ENCODE measurements around the gene OCIAD1.
"Not testable (repeated sequence)": the region's sequence is repeated elsewhere in the genome, so short reads cannot be mapped to it uniquely, and the experiment has no call there.

Gene OCIAD1

DNA sequence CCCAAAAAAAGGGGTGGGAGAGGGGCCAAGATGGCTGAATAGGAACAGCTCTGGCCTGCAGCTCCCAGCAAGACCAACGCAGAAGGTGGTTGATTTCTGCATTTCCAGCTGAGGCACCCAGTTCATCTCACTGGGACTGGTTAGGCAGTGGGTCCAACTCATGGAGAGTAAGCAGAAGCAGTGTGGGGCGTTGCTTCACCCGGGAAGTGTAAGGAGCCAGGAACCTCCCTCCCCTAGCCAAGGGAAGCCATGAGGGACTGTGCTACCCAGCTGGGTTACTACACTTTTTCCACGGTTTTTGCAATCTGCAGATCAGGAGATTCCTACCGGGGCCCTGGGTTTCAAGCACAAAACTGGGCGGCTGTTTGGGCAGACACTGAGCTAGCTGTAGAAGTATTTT lies 13.9 kb upstream of the OCIAD1 start:
- H3K4me1 ChIP-seq (ENCODE audit: control insufficient read depth, insufficient read depth, low read length) = no peaks in the 10 kb centered on the region
- no peaks in the 10 kb centered on the region for H3K36me3 ChIP-seq (ENCODE audit: control insufficient read depth, insufficient read depth, low read length)
- no peaks in the 10 kb centered on the region for H3K27me3 ChIP-seq (ENCODE audit: control insufficient read depth, insufficient read depth, low read length)
- no peak for DNase-seq (ENCODE audit: low read depth, low spot score)
- H3K27ac ChIP-seq (ENCODE audit: low read length) = no peak overlapping the region
- WGBS (ENCODE audit: insufficient coverage, insufficient read length) = no CpG with 5 or more reads among the region's 6 CpGs
- no peak overlapping the region for H3K4me3 ChIP-seq (ENCODE audit: low read length)
- no peaks in the 10 kb centered on the region for H3K9me3 ChIP-seq (ENCODE audit: control insufficient read depth, insufficient read depth, low read length)

DNA sequence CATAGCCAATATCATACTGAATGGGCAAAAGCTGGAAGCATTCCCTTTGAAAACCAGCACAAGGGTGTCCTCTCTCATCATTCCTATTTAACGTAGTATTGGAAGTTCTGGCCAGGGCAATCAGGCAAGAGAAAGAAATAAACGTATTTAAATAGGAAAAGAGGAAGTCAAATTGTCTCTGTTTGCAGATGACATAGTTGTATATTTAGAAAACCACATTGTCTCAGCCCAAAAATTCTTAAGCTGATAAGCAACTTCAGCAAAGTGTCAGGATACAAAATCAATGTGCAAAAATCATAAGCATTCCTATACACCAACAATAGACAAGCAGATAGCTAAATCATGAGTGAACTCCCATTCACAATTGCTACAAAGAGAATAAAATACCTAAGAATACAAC lies 9.5 kb upstream of the OCIAD1 start:
- not testable (repeated sequence) for H3K27ac ChIP-seq (ENCODE audit: low read length); DNase-seq (ENCODE audit: low read depth, low spot score); H3K4me3 ChIP-seq (ENCODE audit: low read length); H3K4me1 ChIP-seq (ENCODE audit: control insufficient read depth, insufficient read depth, low read length); H3K36me3 ChIP-seq (ENCODE audit: control insufficient read depth, insufficient read depth, low read length); H3K27me3 ChIP-seq (ENCODE audit: control insufficient read depth, insufficient read depth, low read length); H3K9me3 ChIP-seq (ENCODE audit: control insufficient read depth, insufficient read depth, low read length)
- WGBS (ENCODE audit: insufficient coverage, insufficient read length) = no CpG with 5 or more reads among the region's 2 CpGs

DNA sequence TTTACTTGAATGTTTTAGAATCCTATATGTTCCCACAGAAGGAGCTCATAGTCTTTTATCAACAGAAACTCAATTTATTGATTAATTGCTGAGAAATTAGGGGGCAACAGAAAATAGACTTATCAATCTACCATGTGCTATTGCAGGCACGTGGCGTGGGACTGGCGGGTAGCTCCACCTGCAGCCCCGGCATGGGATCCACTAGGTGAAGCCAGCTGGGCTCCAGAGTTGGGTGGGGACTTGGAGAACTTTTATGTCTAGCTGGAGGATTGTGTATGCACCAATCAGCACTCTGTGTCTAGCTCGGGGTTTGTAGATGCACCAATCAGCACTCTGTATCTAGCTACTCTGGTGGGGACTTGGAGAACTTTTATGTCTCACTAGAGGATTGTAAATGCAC lies 3.3 kb upstream of the OCIAD1 start:
- no peaks in the 10 kb centered on the region for H3K36me3 ChIP-seq (ENCODE audit: control insufficient read depth, insufficient read depth, low read length)
- no peak overlapping the region for H3K27ac ChIP-seq (ENCODE audit: low read length)
- no peaks in the 10 kb centered on the region for H3K9me3 ChIP-seq (ENCODE audit: control insufficient read depth, insufficient read depth, low read length)
- no peak for DNase-seq (ENCODE audit: low read depth, low spot score)
- no peaks in the 10 kb centered on the region for H3K27me3 ChIP-seq (ENCODE audit: control insufficient read depth, insufficient read depth, low read length)
- WGBS (ENCODE audit: insufficient coverage, insufficient read length) = no CpG with 5 or more reads among the region's 5 CpGs
- H3K4me1 ChIP-seq (ENCODE audit: control insufficient read depth, insufficient read depth, low read length) = no peaks in the 10 kb centered on the region
- H3K4me3 ChIP-seq (ENCODE audit: low read length) = no peak overlapping the region

DNA sequence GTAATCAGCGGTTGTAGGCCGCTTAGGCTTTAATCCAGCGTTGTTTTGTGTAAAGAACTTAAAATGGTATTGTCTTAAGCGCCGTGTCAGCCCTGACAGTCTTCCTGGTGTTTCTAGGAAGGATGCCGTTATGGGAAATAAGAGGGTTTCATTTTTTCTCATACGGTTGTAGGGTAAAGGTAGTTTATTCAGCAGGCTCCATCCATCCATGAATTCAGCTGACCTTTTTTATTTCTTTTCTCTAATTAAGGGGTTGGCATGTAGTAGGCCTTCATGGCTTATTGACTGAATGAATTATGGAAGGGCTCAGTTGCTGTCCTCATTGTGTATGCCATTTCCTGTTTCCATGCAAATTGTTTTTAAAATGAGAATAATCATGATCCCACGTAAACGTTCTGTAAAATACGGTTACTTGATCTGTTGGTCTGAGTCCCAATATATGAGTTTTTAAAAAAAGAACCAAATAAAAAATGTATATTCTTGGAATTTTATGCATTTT lies 693 bp downstream of the OCIAD1 start:
- no peak for DNase-seq (ENCODE audit: low read depth, low spot score)
- Histone ChIP-seq H3K4me3 (ENCODE audit: low read length) (peak overlapping the region; percentile 99), H3K9me3 (ENCODE audit: control insufficient read depth, insufficient read depth, low read length) (no peaks in the 10 kb centered on the region), H3K36me3 (ENCODE audit: control insufficient read depth, insufficient read depth, low read length) (peaks cover 10% of the 10 kb centered on the region; the same call in 1 of the 2 replicates), H3K27ac (ENCODE audit: low read length) (peak overlapping the region; percentile 36), H3K4me1 (ENCODE audit: control insufficient read depth, insufficient read depth, low read length) (no peaks in the 10 kb centered on the region), H3K27me3 (ENCODE audit: control insufficient read depth, insufficient read depth, low read length) (no peaks in the 10 kb centered on the region)
- no CpG with 5 or more reads among the region's 10 CpGs for WGBS (ENCODE audit: insufficient coverage, insufficient read length)

DNA sequence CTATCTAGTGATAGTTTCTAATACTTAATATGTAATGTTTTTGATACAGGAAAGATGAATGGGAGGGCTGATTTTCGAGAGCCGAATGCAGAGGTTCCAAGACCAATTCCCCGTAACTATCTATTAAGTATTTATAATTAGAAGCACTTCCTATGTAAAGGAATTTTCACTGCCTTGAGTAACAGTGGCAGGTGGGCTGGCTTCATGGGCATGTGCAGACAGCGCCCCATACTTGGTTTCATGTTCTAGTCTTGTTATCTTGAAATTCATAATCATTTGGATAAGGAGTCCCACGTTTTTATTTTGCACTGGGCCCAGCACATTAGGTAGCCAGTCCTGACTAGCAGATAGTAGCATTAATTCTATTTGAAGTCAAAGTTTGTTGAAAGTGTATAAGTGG lies 1.7 kb downstream of the OCIAD1 start:
- DNase-seq (ENCODE audit: low read depth, low spot score) = no peak
- Histone ChIP-seq H3K4me1 (ENCODE audit: control insufficient read depth, insufficient read depth, low read length) (no peaks in the 10 kb centered on the region), H3K36me3 (ENCODE audit: control insufficient read depth, insufficient read depth, low read length) (peaks cover 10% of the 10 kb centered on the region; the same call in 1 of the 2 replicates), H3K27ac (ENCODE audit: low read length) (no peak overlapping the region), H3K27me3 (ENCODE audit: control insufficient read depth, insufficient read depth, low read length) (no peaks in the 10 kb centered on the region), H3K9me3 (ENCODE audit: control insufficient read depth, insufficient read depth, low read length) (no peaks in the 10 kb centered on the region), H3K4me3 (ENCODE audit: low read length) (no peak overlapping the region)
- WGBS (ENCODE audit: insufficient coverage, insufficient read length) = no CpG with 5 or more reads among the region's 5 CpGs

DNA sequence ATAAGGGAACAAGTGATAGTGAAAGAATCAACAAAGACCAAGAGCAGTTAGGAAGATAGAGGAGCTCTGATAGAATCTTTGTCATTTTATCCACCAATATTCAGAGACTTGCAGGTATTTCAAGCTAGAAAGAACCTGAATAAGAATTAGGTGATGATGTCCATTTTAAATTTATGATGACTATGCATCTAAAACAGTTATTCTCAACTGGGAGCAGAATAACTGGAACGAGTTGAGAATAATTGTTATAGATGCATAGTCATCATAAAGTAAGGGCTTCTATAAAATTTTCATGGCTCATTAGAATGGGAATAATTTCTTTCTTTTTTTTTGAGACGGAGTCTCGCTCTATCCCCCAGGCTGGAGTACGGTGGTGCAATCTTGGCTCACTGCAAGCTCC lies 5.8 kb downstream of the OCIAD1 start:
- no peak overlapping the region for H3K27ac ChIP-seq (ENCODE audit: low read length)
- peaks cover 10% of the 10 kb centered on the region; the same call in 1 of the 2 replicates for H3K36me3 ChIP-seq (ENCODE audit: control insufficient read depth, insufficient read depth, low read length)
- no CpG with 5 or more reads among the region's 4 CpGs for WGBS (ENCODE audit: insufficient coverage, insufficient read length)
- no peaks in the 10 kb centered on the region for H3K27me3 ChIP-seq (ENCODE audit: control insufficient read depth, insufficient read depth, low read length)
- no peaks in the 10 kb centered on the region for H3K9me3 ChIP-seq (ENCODE audit: control insufficient read depth, insufficient read depth, low read length)
- no peaks in the 10 kb centered on the region for H3K4me1 ChIP-seq (ENCODE audit: control insufficient read depth, insufficient read depth, low read length)
- DNase-seq (ENCODE audit: low read depth, low spot score) = no peak
- H3K4me3 ChIP-seq (ENCODE audit: low read length) = no peak overlapping the region

DNA sequence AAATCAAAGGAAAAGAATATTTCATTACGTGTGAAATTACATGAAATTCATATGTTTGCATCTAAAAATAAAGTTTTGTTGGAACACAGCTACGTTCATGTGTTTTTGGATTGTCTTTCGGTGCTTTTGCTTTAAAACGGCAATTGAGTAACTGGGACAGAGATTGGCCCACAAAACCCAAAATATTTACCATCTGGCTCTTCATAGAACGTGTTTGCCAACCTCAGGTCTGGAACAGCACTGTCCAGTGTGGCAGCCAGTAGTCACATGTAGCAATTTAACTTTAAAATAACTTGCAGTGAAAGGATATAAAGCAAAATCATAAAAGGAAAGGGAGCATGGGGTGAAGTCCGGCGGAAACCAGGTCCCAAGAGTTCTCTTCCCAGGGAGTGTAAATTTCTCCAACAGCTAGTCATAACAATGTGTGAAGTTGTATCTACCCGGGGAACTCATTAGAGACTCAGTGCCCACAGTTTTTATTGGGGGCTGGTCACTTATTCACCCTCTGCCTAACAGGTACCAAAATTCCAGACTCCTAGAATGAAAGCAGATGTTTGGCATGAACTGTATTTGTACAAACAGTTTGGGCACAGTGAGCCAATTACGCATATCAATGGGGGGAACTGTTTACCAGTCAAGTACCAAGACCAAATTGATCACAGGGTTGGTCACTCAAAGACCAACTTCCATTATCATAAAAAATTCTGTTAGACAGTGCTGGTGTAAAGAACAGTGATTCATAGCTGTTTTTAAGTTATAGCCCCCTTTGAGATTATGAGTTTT lies 10.3 kb downstream of the OCIAD1 start:
- Histone ChIP-seq H3K27me3 (ENCODE audit: control insufficient read depth, insufficient read depth, low read length) (no peaks in the 10 kb centered on the region), H3K4me1 (ENCODE audit: control insufficient read depth, insufficient read depth, low read length) (no peaks in the 10 kb centered on the region), H3K27ac (ENCODE audit: low read length) (no peak overlapping the region), H3K4me3 (ENCODE audit: low read length) (no peak overlapping the region), H3K36me3 (ENCODE audit: control insufficient read depth, insufficient read depth, low read length) (peaks cover 2% of the 10 kb centered on the region; the same call in 1 of the 2 replicates), H3K9me3 (ENCODE audit: control insufficient read depth, insufficient read depth, low read length) (no peaks in the 10 kb centered on the region)
- 100% methylated on average over 1 of the region's 9 CpGs for WGBS (ENCODE audit: insufficient coverage, insufficient read length)
- DNase-seq (ENCODE audit: low read depth, low spot score) = no peak

DNA sequence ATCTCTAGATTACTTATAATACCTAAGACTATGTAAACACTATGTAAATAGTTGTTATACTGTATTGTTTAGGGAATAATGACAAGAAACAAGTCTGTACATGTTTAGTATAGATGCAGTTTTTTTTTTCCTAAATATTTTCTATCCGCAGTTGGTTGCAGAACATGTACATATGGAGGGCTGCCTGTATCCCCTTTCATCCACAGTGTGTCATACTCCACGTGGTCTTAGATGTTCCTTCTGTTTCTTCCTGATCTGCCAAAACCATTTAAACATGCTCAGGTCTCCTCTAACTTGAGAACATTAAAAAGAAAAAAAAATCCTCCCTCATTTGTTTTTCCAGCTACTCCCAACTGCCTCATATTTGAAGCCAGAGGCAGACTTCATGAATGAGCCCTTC lies 14.0 kb downstream of the OCIAD1 start:
- no peak overlapping the region for H3K4me3 ChIP-seq (ENCODE audit: low read length)
- no peaks in the 10 kb centered on the region for H3K4me1 ChIP-seq (ENCODE audit: control insufficient read depth, insufficient read depth, low read length)
- WGBS (ENCODE audit: insufficient coverage, insufficient read length) = no CpG with 5 or more reads among the region's 2 CpGs
- no peaks in the 10 kb centered on the region for H3K27me3 ChIP-seq (ENCODE audit: control insufficient read depth, insufficient read depth, low read length)
- H3K9me3 ChIP-seq (ENCODE audit: control insufficient read depth, insufficient read depth, low read length) = no peaks in the 10 kb centered on the region
- H3K27ac ChIP-seq (ENCODE audit: low read length) = no peak overlapping the region
- H3K36me3 ChIP-seq (ENCODE audit: control insufficient read depth, insufficient read depth, low read length) = peaks cover 2% of the 10 kb centered on the region; the same call in 1 of the 2 replicates
- no peak for DNase-seq (ENCODE audit: low read depth, low spot score)

DNA sequence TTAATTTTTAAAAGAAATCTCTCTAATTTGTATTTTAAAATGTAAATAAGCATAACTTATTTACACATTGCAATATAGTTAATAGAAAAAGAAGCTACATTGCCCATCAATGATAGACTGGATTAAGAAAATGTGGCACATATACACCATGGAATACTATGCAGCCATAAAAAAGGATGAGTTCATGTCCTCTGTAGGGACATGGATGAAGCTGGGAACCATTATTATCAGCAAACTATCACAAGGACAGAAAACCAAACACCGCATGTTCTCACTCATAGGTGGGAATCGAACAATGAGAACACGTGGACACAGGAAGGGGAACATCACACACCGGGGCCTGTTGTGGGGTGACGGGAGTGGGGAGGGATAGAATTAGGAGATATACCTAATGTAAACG lies 17.9 kb downstream of the OCIAD1 start:
- H3K4me1 ChIP-seq (ENCODE audit: control insufficient read depth, insufficient read depth, low read length); H3K4me3 ChIP-seq (ENCODE audit: low read length); H3K27ac ChIP-seq (ENCODE audit: low read length); H3K9me3 ChIP-seq (ENCODE audit: control insufficient read depth, insufficient read depth, low read length); DNase-seq (ENCODE audit: low read depth, low spot score); H3K27me3 ChIP-seq (ENCODE audit: control insufficient read depth, insufficient read depth, low read length); H3K36me3 ChIP-seq (ENCODE audit: control insufficient read depth, insufficient read depth, low read length): not testable (repeated sequence)
- WGBS (ENCODE audit: insufficient coverage, insufficient read length) = no CpG with 5 or more reads among the region's 6 CpGs

DNA sequence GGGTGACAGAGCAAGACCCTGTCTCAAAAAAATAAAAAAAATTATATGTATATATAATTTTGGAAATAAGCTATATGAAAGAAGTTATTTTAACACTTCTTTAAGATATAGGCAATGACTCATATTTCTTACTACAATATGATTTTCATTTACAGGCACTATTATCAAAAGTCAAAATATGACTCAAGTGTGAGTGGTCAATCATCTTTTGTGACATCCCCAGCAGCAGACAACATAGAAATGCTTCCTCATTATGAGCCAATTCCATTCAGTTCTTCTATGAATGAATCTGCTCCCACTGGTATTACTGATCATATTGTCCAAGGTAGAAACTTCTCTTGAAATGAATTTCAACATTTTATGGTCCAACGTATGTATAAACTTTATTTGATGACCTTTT lies 20.8 kb downstream of the OCIAD1 start:
- Histone ChIP-seq H3K27ac (ENCODE audit: low read length) (no peak overlapping the region), H3K36me3 (ENCODE audit: control insufficient read depth, insufficient read depth, low read length) (peaks cover 10% of the 10 kb centered on the region), H3K9me3 (ENCODE audit: control insufficient read depth, insufficient read depth, low read length) (no peaks in the 10 kb centered on the region; the same call in 1 of the 2 replicates), H3K4me1 (ENCODE audit: control insufficient read depth, insufficient read depth, low read length) (no peaks in the 10 kb centered on the region), H3K27me3 (ENCODE audit: control insufficient read depth, insufficient read depth, low read length) (no peaks in the 10 kb centered on the region), H3K4me3 (ENCODE audit: low read length) (no peak overlapping the region)
- WGBS (ENCODE audit: insufficient coverage, insufficient read length) = no CpG with 5 or more reads among the region's 1 CpG
- no peak for DNase-seq (ENCODE audit: low read depth, low spot score)
